ENCODE results near the gene DGLUCY.

DNA sequence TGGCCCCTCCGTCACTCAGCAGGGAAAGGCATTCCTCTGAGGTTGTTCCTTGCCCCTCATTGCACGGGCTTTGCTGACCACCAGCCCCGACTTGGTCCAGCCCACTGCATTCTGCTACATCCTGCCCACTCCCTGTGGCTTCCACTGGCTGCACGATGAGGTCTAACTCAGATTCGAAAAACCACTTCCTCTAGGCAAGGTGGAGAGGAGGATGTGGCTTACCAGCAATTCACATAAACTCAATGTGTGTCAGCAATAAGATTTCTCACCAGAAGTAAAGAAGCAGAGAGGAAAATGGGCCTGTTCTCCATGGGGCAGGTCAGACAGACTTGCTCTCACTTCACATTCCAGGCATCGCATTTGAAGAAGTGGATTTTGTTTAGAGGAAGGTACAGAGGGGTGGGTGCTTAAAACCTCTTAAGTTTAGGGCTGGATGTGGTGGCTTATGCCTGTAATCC lies 115.9 kb downstream of the DGLUCY start:
- TF ChIP-seq YY1 (IDR thresholded peaks at IDR 0.05) (no peak), ATF3 (IDR thresholded peaks at IDR 0.05) (no peak), SP1 (IDR thresholded peaks at IDR 0.05) (no peak), TAF1 (conservative IDR thresholded peaks at IDR 0.05) (no peak), MAX (IDR thresholded peaks at IDR 0.05) (no peak), JUND (IDR thresholded peaks at IDR 0.05) (no peak), RAD21 (IDR thresholded peaks at IDR 0.05) (no peak), GABPA (IDR thresholded peaks at IDR 0.05 in 1 of 2, conservative IDR thresholded peaks at IDR 0.05 in 1 of 2) (no peak), HNF4A (conservative IDR thresholded peaks at IDR 0.05) (no peak), EGR1 (IDR thresholded peaks at IDR 0.05; ENCODE audit: low read depth in 2 of 2) (no peak), ZBTB33 (IDR thresholded peaks at IDR 0.05) (no peak), RXRA (IDR thresholded peaks at IDR 0.05) (no peak)
- TF ChIP-seq, protein P1, sequence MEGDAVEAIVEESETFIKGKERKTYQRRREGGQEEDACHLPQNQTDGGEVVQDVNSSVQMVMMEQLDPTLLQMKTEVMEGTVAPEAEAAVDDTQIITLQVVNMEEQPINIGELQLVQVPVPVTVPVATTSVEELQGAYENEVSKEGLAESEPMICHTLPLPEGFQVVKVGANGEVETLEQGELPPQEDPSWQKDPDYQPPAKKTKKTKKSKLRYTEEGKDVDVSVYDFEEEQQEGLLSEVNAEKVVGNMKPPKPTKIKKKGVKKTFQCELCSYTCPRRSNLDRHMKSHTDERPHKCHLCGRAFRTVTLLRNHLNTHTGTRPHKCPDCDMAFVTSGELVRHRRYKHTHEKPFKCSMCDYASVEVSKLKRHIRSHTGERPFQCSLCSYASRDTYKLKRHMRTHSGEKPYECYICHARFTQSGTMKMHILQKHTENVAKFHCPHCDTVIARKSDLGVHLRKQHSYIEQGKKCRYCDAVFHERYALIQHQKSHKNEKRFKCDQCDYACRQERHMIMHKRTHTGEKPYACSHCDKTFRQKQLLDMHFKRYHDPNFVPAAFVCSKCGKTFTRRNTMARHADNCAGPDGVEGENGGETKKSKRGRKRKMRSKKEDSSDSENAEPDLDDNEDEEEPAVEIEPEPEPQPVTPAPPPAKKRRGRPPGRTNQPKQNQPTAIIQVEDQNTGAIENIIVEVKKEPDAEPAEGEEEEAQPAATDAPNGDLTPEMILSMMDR (IDR thresholded peaks at IDR 0.05; ENCODE audit: low read depth, low read length, missing input control) = no peak
- TF ChIP-seq, protein P2, sequence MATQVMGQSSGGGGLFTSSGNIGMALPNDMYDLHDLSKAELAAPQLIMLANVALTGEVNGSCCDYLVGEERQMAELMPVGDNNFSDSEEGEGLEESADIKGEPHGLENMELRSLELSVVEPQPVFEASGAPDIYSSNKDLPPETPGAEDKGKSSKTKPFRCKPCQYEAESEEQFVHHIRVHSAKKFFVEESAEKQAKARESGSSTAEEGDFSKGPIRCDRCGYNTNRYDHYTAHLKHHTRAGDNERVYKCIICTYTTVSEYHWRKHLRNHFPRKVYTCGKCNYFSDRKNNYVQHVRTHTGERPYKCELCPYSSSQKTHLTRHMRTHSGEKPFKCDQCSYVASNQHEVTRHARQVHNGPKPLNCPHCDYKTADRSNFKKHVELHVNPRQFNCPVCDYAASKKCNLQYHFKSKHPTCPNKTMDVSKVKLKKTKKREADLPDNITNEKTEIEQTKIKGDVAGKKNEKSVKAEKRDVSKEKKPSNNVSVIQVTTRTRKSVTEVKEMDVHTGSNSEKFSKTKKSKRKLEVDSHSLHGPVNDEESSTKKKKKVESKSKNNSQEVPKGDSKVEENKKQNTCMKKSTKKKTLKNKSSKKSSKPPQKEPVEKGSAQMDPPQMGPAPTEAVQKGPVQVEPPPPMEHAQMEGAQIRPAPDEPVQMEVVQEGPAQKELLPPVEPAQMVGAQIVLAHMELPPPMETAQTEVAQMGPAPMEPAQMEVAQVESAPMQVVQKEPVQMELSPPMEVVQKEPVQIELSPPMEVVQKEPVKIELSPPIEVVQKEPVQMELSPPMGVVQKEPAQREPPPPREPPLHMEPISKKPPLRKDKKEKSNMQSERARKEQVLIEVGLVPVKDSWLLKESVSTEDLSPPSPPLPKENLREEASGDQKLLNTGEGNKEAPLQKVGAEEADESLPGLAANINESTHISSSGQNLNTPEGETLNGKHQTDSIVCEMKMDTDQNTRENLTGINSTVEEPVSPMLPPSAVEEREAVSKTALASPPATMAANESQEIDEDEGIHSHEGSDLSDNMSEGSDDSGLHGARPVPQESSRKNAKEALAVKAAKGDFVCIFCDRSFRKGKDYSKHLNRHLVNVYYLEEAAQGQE (IDR thresholded peaks at IDR 0.05) = no peak

Measured in liver (tissue), 3 donors.